CD4-positive, alpha-beta memory T cell (primary cell): Measurements from ENCODE around the gene MACF1. TPM values are rescaled to one million over a fixed set of nuclear protein-coding genes. Genes with fewer than 3 reads are reported as not detected.
A peak's percentile ranks its signal among the peaks of the same experiment; 100 is the strongest.

ENCODE experiments used
- CTCF ChIA-PET: fragments of 350-600 bp; sonication (Branson Sonifier 250); formaldehyde crosslinking; loops from one replicate; lab custom pipeline; 2021; ENCODE audit warnings: inconsistent platforms; ENCODE audit not compliant: partially characterized antibody; lab: Charles Lee
- POLR2A ChIA-PET: fragments of 350-600 bp; sonication (Branson Sonifier 250); formaldehyde crosslinking; loops from one replicate; lab custom pipeline; 2021; ENCODE audit not compliant: partially characterized antibody; lab: Charles Lee
- DNase-seq, 5 donors: peaks; one replicate each; pipeline versions ENCODE4 v3.0.0 to v3.0.0-alpha.2; 2020 to 2022; ENCODE audit warnings: mixed read lengths in 1 of 5
- H3K27ac ChIP-seq: one replicate; pipeline ENCODE4 v1.7.0; 2013; ENCODE audit warnings: low read depth, low read length
- H3K27me3 ChIP-seq: 2 replicates; pipeline ENCODE4 v1.7.0; 2013; ENCODE audit warnings: mild to moderate bottlenecking, low read length, moderate library complexity; ENCODE audit not compliant: insufficient read depth
- H3K36me3 ChIP-seq: 2 replicates; pipeline ENCODE4 v1.7.0; 2013; ENCODE audit warnings: mild to moderate bottlenecking, low read length, moderate library complexity; ENCODE audit not compliant: insufficient read depth
- H3K4me1 ChIP-seq: 2 replicates; pipeline ENCODE4 v1.7.0; 2013; ENCODE audit warnings: mild to moderate bottlenecking, low read length, moderate library complexity; ENCODE audit not compliant: insufficient read depth
- H3K4me3 ChIP-seq, 2 donors: one replicate each; pipeline ENCODE4 v1.7.0; 2013; ENCODE audit warnings: low read length in 2 of 2, mild to moderate bottlenecking in 1 of 2
- H3K9me3 ChIP-seq, 2 donors: one replicate each; pipeline ENCODE4 v1.7.0; 2013; ENCODE audit warnings: low read length in 2 of 2, control low read depth in 1 of 2; ENCODE audit not compliant: control insufficient read depth in 1 of 2
- H3K27ac Mint-ChIP-seq, 7 donors: one replicate each; pipeline ENCODE4 v1.8.0; 2020 to 2021; ENCODE audit warnings: mixed read lengths in 7 of 7, mild to moderate bottlenecking in 6 of 7, inconsistent platforms in 3 of 7, moderate library complexity in 3 of 7
- H3K27me3 Mint-ChIP-seq, 2 donors: one replicate each; pipeline ENCODE4 v1.8.0; 2020 to 2021; ENCODE audit warnings: mixed read lengths in 2 of 2
- H3K36me3 Mint-ChIP-seq, 2 donors: one replicate each; pipeline ENCODE4 v1.8.0; 2020 to 2021; ENCODE audit warnings: mixed read lengths in 2 of 2, inconsistent platforms in 1 of 2, mild to moderate bottlenecking in 1 of 2
- H3K4me1 Mint-ChIP-seq, 4 donors: one replicate each; pipeline ENCODE4 v1.8.0; 2020 to 2021; ENCODE audit warnings: mixed read lengths in 4 of 4, mild to moderate bottlenecking in 1 of 4
- H3K4me3 Mint-ChIP-seq, 8 donors: one replicate each; pipeline ENCODE4 v1.8.0; 2020 to 2021; ENCODE audit warnings: mixed read lengths in 8 of 8, mild to moderate bottlenecking in 7 of 8, moderate library complexity in 6 of 8, inconsistent platforms in 3 of 8
- H3K9me3 Mint-ChIP-seq, 8 donors: one replicate each; pipeline ENCODE4 v1.8.0; 2020 to 2021; ENCODE audit warnings: mixed read lengths in 8 of 8, mild to moderate bottlenecking in 5 of 8, inconsistent platforms in 3 of 8, moderate library complexity in 1 of 8
- intact Hi-C: fragments of 100-400 bp; cut with micrococcal nuclease; formaldehyde crosslinking; loops from one replicate; pipeline ENCODE4 v1.15.1; 2023
- polyA plus RNA-seq, 2 donors: library from polyadenylated mRNA; unstranded; fragments of 300-500 nt; fragmentation: Illumina TruSeq; gene quantifications; one replicate each; pipeline ENCODE4 v1.2.3, GENCODE V29; 2021
- total RNA-seq, 2 experiments: library from RNA; stranded (reverse); gene quantifications; one replicate each; pipeline ENCODE4 v1.2.3, GENCODE V29; 2021

Gene MACF1
- total and polyA plus RNA-seq, 4 experiments from 2014 or later: 6.8 to 387 (median 222) TPM

DNA sequence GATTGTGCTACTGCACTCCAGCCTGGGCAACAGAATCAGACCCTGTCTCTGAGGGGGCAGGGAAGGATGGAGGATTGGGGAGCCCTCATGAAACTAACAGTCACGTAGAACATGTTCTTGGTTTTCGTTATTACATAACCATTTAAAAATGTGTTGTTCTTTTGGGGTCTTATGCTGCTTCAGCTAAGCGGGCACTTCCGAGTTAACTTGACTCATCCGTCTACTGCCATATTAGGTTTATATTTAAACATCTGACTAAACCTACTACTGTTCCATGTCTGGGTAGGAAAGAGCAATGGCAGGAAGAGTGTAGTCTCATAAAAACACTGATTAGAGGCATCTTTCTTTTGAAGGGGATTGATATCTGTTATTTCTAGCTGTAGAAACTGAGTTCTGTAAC, 227.4 kb downstream of the MACF1 start:
- Mint-ChIP-seq H3K4me1 (peaks cover 0 to 1% (median under 1%) of the 10 kb centered on the region in 4 donors), H3K4me3 (no peak overlapping the region), H3K27ac (peak overlapping the region in 5 of 7 donors; percentile 3 to 77 (median 6)), H3K9me3 (no peaks in the 10 kb centered on the region), H3K27me3 (no peaks in the 10 kb centered on the region), H3K36me3 (peaks cover 74 to 91% of the 10 kb centered on the region in 2 donors)
- no peak for DNase-seq
- Histone ChIP-seq H3K9me3 (no peaks in the 10 kb centered on the region), H3K27me3 (no peaks in the 10 kb centered on the region), H3K27ac (no peak overlapping the region), H3K4me3 (no peak overlapping the region), H3K36me3 (peaks cover 87% of the 10 kb centered on the region), H3K4me1 (no peaks in the 10 kb centered on the region)
- CTCF ChIA-PET: no interaction called here
- intact Hi-C loops: no loop called here
- POLR2A ChIA-PET: no interaction called here

DNA sequence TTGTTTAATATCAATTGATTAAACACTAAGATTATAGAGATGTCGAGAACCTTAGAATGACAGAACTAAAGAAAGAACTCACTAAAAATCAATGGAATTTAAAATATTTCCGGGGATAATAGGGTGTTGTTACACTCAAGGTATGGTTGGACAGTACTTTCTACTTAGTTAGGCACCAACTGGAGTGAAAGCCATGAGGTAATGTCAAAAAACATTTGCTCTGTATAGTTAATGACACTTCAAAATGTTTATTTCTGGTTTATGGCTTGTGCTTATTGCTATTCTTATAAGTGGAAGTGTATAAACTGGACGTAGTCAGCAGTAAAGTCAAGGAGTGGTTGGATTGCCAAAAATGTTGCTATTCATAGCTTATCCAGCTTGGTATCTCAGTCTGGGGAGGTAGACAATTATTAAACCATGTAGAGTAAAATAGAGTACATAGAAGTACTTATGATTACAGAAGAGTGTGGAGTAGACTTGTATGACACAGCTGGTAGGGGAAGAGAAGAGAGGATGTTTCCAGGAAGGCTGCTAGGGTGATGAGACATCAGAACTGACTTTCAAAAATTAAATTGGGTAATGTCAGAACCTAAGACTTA, 230.4 kb downstream of the MACF1 start:
- Mint-ChIP-seq H3K9me3 (no peaks in the 10 kb centered on the region), H3K36me3 (peaks cover 52 to 78% of the 10 kb centered on the region in 2 donors), H3K4me3 (no peak overlapping the region), H3K27me3 (no peaks in the 10 kb centered on the region), H3K4me1 (peaks cover 0 to 1% (median under 1%) of the 10 kb centered on the region in 4 donors), H3K27ac (peak overlapping the region in 2 of 7 donors; percentile 47 to 58)
- intact Hi-C loops: no loop called here
- no peaks in the 10 kb centered on the region for H3K4me1 ChIP-seq
- H3K36me3 ChIP-seq: peaks cover 76% of the 10 kb centered on the region
- H3K27ac ChIP-seq: no peak overlapping the region
- no peaks in the 10 kb centered on the region for H3K9me3 ChIP-seq
- no peak overlapping the region for H3K4me3 ChIP-seq
- DNase-seq: no peak
- ChIA-PET POLR2A (no interaction called here), CTCF (interaction anchor here (0.7 to 1.5 kb wide), 2 partner anchors 10 to 135 kb away, joined by 3 read pairs; no protein-coding TSS in a partner anchor)
- no peaks in the 10 kb centered on the region for H3K27me3 ChIP-seq

DNA sequence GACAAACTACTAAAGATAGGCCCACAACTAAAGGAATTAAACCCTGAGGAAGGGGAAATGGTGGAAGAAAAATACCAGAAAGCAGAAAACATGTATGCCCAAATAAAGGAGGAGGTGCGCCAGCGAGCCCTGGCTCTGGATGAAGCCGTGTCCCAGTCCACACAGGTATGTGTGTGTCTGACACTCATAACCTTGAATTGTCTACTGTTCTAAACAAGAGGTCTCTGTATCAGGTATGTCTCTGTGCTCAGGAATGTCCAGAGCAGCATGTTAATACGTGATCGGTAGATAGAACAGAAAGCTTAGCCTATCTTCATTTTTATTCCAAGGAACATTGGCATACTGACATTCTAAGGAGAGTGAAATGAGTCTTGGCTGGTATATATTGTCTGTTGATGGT, 231.1 kb downstream of the MACF1 start:
- no peaks in the 10 kb centered on the region for H3K27me3 Mint-ChIP-seq
- H3K4me1 Mint-ChIP-seq: peaks cover 0 to 1% (median under 1%) of the 10 kb centered on the region in 4 donors
- H3K4me1 ChIP-seq: no peaks in the 10 kb centered on the region
- H3K4me3 ChIP-seq: no peak overlapping the region
- no peaks in the 10 kb centered on the region for H3K27me3 ChIP-seq
- H3K27ac ChIP-seq: no peak overlapping the region
- DNase-seq: no peak
- peak overlapping the region in 2 of 7 donors; percentile 14 to 18 for H3K27ac Mint-ChIP-seq
- POLR2A ChIA-PET: no interaction called here
- peaks cover 51 to 78% of the 10 kb centered on the region in 2 donors for H3K36me3 Mint-ChIP-seq
- CTCF ChIA-PET: interaction anchor here (1.5 kb wide), 1 partner anchor 10 kb away, joined by 3 read pairs; no protein-coding TSS in a partner anchor
- H3K9me3 ChIP-seq: no peaks in the 10 kb centered on the region
- no peak overlapping the region for H3K4me3 Mint-ChIP-seq
- no peaks in the 10 kb centered on the region for H3K9me3 Mint-ChIP-seq
- intact Hi-C loops: no loop called here
- H3K36me3 ChIP-seq: peaks cover 75% of the 10 kb centered on the region

GRCh38 chr1:39436842-39437241, 232.3 kb downstream of the MACF1 start:
- Histone ChIP-seq H3K9me3 (no peaks in the 10 kb centered on the region), H3K27me3 (no peaks in the 10 kb centered on the region), H3K4me3 (no peak overlapping the region), H3K4me1 (no peaks in the 10 kb centered on the region), H3K27ac (no peak overlapping the region), H3K36me3 (peaks cover 76% of the 10 kb centered on the region)
- CTCF ChIA-PET: no interaction called here
- Mint-ChIP-seq H3K9me3 (no peaks in the 10 kb centered on the region), H3K4me3 (no peak overlapping the region), H3K27me3 (no peaks in the 10 kb centered on the region), H3K36me3 (peaks cover 55 to 78% of the 10 kb centered on the region in 2 donors), H3K27ac (peak overlapping the region in 1 of 7 donors; percentile 75), H3K4me1 (peaks cover 0 to 2% (median 0%) of the 10 kb centered on the region in 4 donors)
- no peak for DNase-seq
- intact Hi-C loops: no loop called here
- POLR2A ChIA-PET: no interaction called here

DNA sequence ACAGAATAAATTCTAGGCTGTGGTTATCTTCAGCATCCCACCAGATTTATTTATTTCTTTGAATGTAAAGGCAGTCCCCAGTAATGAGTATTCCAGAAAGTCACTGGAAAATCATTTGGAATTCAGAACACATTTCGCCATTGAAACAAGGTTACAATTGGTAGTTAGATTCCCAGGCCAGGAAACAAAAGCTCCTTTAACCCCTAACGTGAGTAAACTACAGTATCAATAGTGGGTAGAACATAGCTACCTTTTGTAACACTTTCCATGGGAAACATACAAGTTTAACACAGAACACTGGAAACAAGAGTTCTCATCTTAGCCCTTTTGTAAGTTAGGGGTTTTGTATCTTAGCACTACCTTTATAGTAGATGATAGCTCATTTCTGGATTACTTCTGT, 233.5 kb downstream of the MACF1 start:
- Mint-ChIP-seq H3K4me3 (no peak overlapping the region), H3K27me3 (no peaks in the 10 kb centered on the region), H3K36me3 (peaks cover 58 to 78% of the 10 kb centered on the region in 2 donors), H3K9me3 (no peaks in the 10 kb centered on the region), H3K4me1 (peaks cover 0 to 2% (median 0%) of the 10 kb centered on the region in 4 donors), H3K27ac (peak overlapping the region in 1 of 7 donors; percentile 63)
- Histone ChIP-seq H3K27me3 (no peaks in the 10 kb centered on the region), H3K4me1 (no peaks in the 10 kb centered on the region), H3K27ac (no peak overlapping the region), H3K9me3 (no peaks in the 10 kb centered on the region), H3K4me3 (no peak overlapping the region), H3K36me3 (peaks cover 80% of the 10 kb centered on the region)
- intact Hi-C loops: no loop called here
- ChIA-PET POLR2A (no interaction called here), CTCF (interaction anchor here (1.2 kb wide), 1 partner anchor 14 kb away, joined by 3 read pairs; no protein-coding TSS in a partner anchor)
- DNase-seq: no peak

- Mint-ChIP-seq H3K27ac (peak overlapping the region in 4 of 7 donors; percentile 1 to 12 (median 8)), H3K9me3 (no peaks in the 10 kb centered on the region), H3K36me3 (peaks cover 61 to 79% of the 10 kb centered on the region in 2 donors), H3K4me3 (peak overlapping the region in 1 of 8 donors; percentile 3), H3K4me1 (peaks cover 0 to 4% (median 1%) of the 10 kb centered on the region in 4 donors), H3K27me3 (no peaks in the 10 kb centered on the region)
- Histone ChIP-seq H3K27ac (no peak overlapping the region), H3K9me3 (no peaks in the 10 kb centered on the region), H3K4me1 (no peaks in the 10 kb centered on the region), H3K36me3 (peaks cover 73% of the 10 kb centered on the region), H3K4me3 (no peak overlapping the region), H3K27me3 (no peaks in the 10 kb centered on the region)
- POLR2A ChIA-PET: interaction anchor here (0.6 kb wide), 1 partner anchor 8 kb away, joined by 4 read pairs; no protein-coding TSS in a partner anchor
- DNase-seq: no peak
- intact Hi-C loops: no loop called here
- CTCF ChIA-PET: no interaction called here
These were observed 236.4 kb downstream of the MACF1 start for GRCh38 chr1:39440856-39441255.

DNA sequence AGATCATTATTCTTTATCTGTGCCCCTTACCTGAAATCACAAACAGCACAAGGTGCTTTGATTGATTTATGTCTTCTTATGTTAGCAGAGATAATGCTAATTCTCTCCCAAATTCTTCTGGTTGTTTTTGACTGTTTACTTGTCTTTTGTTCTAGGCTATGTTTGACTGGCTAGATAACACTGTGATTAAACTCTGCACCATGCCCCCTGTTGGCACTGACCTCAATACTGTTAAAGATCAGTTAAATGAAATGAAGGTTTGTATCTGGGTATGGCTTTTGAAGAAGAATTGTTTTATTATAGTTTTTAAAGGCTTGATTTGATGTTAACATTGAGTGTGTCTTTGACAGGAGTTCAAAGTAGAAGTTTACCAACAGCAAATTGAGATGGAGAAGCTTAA, 237.3 kb downstream of the MACF1 start:
- Mint-ChIP-seq H3K4me3 (no peak overlapping the region), H3K4me1 (peaks cover 0 to 4% (median under 1%) of the 10 kb centered on the region in 4 donors), H3K27ac (peak overlapping the region in 2 of 7 donors; percentile 44 to 70), H3K36me3 (peaks cover 55 to 75% of the 10 kb centered on the region in 2 donors), H3K9me3 (no peaks in the 10 kb centered on the region), H3K27me3 (no peaks in the 10 kb centered on the region)
- Histone ChIP-seq H3K27me3 (no peaks in the 10 kb centered on the region), H3K36me3 (peaks cover 67% of the 10 kb centered on the region), H3K4me3 (no peak overlapping the region), H3K4me1 (no peaks in the 10 kb centered on the region), H3K9me3 (no peaks in the 10 kb centered on the region), H3K27ac (no peak overlapping the region)
- no peak for DNase-seq
- intact Hi-C loops: no loop called here
- POLR2A ChIA-PET: no interaction called here
- CTCF ChIA-PET: no interaction called here
